ENCODE data around the gene SIT1.

Gene SIT1

GRCh38 chr9:35650341-35651158 lies at the start of gene SIT1:
Gene SIT1, minus strand, starts transcription at chr9:35650931. Its CDS starts 78 bp downstream, at chr9:35650853.
- no peak for DNase-seq

GRCh38 chr9:35700031-35700430 lies 49.3 kb upstream of the SIT1 start:
- DNase-seq = no peak

GRCh38 chr9:35698231-35698630 lies 47.5 kb upstream of the SIT1 start:
- DNase-seq = no peak

- DNase-seq = no peak
Observed at GRCh38 chr9:35697486-35697885, 46.8 kb upstream of the SIT1 start.

GRCh38 chr9:35696520-35697215 lies 45.9 kb upstream of the SIT1 start:
- no peak for DNase-seq

- DNase-seq = no peak
Observed at GRCh38 chr9:35695943-35696401, 45.2 kb upstream of the SIT1 start.

GRCh38 chr9:35691757-35692301 lies 41.1 kb upstream of the SIT1 start:
- DNase-seq = no peak

GRCh38 chr9:35691334-35691650 lies 40.6 kb upstream of the SIT1 start:
- no peak for DNase-seq

- DNase-seq = no peak
Observed at GRCh38 chr9:35690614-35691333, 40.0 kb upstream of the SIT1 start.

GRCh38 chr9:35690294-35690613 lies 39.5 kb upstream of the SIT1 start:
- DNase-seq = no peak

GRCh38 chr9:35689542-35690293 lies 39.0 kb upstream of the SIT1 start, which contains the start of gene TPM2:
Gene TPM2, minus strand, starts transcription at chr9:35689925. Its CDS starts 108 bp downstream, at chr9:35689817.
- DNase-seq = no peak

GRCh38 chr9:35688558-35689541 lies 38.1 kb upstream of the SIT1 start:
- no peak for DNase-seq

GRCh38 chr9:35687972-35688557 lies 37.3 kb upstream of the SIT1 start:
- DNase-seq = no peak

GRCh38 chr9:35687306-35687705 lies 36.6 kb upstream of the SIT1 start:
- no peak for DNase-seq

- DNase-seq = no peak
Observed at GRCh38 chr9:35686222-35687203, 35.8 kb upstream of the SIT1 start.

- DNase-seq = no peak
Observed at GRCh38 chr9:35685506-35685905, 34.8 kb upstream of the SIT1 start.

GRCh38 chr9:35684921-35685320 lies 34.2 kb upstream of the SIT1 start:
- DNase-seq = no peak

GRCh38 chr9:35683323-35683722 lies 32.6 kb upstream of the SIT1 start:
- no peak for DNase-seq

GRCh38 chr9:35682520-35683315 lies 32.0 kb upstream of the SIT1 start:
- DNase-seq = no peak
